ENCODE measurements around the gene USP34.

GRCh38 chr2:61419570-61419969 lies 51.3 kb downstream of the USP34 start:
- TF ChIP-seq, protein P1, sequence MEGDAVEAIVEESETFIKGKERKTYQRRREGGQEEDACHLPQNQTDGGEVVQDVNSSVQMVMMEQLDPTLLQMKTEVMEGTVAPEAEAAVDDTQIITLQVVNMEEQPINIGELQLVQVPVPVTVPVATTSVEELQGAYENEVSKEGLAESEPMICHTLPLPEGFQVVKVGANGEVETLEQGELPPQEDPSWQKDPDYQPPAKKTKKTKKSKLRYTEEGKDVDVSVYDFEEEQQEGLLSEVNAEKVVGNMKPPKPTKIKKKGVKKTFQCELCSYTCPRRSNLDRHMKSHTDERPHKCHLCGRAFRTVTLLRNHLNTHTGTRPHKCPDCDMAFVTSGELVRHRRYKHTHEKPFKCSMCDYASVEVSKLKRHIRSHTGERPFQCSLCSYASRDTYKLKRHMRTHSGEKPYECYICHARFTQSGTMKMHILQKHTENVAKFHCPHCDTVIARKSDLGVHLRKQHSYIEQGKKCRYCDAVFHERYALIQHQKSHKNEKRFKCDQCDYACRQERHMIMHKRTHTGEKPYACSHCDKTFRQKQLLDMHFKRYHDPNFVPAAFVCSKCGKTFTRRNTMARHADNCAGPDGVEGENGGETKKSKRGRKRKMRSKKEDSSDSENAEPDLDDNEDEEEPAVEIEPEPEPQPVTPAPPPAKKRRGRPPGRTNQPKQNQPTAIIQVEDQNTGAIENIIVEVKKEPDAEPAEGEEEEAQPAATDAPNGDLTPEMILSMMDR (conservative IDR thresholded peaks at IDR 0.05; ENCODE audit: low read depth in 2 of 2), result no peak
- TF ChIP-seq POLR2AphosphoS5 (IDR thresholded peaks at IDR 0.05; ENCODE audit: low read depth) (no peak), EZH2 (IDR thresholded peaks at IDR 0.05; ENCODE audit: low read depth, unreplicated experiment) (no peak), ZNF331 (CRISPR knock-in tag; IDR thresholded peaks at IDR 0.05; ENCODE audit: low read depth) (no peak), EZH2phosphoT487 (IDR thresholded peaks at IDR 0.05; ENCODE audit: unreplicated experiment) (no peak), CREB1 (CRISPR knock-in tag; IDR thresholded peaks at IDR 0.05; ENCODE audit: low read depth) (no peak), JUNB (IDR thresholded peaks at IDR 0.05; ENCODE audit: unreplicated experiment) (no peak), STAT1 (IDR thresholded peaks at IDR 0.05; ENCODE audit: unreplicated experiment) (no peak)
- TF ChIP-seq, protein P2, sequence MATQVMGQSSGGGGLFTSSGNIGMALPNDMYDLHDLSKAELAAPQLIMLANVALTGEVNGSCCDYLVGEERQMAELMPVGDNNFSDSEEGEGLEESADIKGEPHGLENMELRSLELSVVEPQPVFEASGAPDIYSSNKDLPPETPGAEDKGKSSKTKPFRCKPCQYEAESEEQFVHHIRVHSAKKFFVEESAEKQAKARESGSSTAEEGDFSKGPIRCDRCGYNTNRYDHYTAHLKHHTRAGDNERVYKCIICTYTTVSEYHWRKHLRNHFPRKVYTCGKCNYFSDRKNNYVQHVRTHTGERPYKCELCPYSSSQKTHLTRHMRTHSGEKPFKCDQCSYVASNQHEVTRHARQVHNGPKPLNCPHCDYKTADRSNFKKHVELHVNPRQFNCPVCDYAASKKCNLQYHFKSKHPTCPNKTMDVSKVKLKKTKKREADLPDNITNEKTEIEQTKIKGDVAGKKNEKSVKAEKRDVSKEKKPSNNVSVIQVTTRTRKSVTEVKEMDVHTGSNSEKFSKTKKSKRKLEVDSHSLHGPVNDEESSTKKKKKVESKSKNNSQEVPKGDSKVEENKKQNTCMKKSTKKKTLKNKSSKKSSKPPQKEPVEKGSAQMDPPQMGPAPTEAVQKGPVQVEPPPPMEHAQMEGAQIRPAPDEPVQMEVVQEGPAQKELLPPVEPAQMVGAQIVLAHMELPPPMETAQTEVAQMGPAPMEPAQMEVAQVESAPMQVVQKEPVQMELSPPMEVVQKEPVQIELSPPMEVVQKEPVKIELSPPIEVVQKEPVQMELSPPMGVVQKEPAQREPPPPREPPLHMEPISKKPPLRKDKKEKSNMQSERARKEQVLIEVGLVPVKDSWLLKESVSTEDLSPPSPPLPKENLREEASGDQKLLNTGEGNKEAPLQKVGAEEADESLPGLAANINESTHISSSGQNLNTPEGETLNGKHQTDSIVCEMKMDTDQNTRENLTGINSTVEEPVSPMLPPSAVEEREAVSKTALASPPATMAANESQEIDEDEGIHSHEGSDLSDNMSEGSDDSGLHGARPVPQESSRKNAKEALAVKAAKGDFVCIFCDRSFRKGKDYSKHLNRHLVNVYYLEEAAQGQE (IDR thresholded peaks at IDR 0.05; ENCODE audit: unreplicated experiment), result no peak
- TF ChIP-seq, protein P3, sequence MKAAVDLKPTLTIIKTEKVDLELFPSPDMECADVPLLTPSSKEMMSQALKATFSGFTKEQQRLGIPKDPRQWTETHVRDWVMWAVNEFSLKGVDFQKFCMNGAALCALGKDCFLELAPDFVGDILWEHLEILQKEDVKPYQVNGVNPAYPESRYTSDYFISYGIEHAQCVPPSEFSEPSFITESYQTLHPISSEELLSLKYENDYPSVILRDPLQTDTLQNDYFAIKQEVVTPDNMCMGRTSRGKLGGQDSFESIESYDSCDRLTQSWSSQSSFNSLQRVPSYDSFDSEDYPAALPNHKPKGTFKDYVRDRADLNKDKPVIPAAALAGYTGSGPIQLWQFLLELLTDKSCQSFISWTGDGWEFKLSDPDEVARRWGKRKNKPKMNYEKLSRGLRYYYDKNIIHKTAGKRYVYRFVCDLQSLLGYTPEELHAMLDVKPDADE (IDR thresholded peaks at IDR 0.05), result no peak
